GM20431 (cell line): ENCODE data around the gene PTPRN2.
"Not testable (repeated sequence)": the region's sequence is repeated elsewhere in the genome, so short reads cannot be mapped to it uniquely, and the experiment has no call there.

ENCODE experiments used
- in situ Hi-C: fragments of 300-500 bp; cut with MseI, MboI; formaldehyde crosslinking; loops from one replicate; pipeline ENCODE4 v1.15.0; 2020; ENCODE audit warnings: low sequenced_read_pairs; ENCODE audit not compliant: unreplicated experiment

PTPRN2 gene

DNA sequence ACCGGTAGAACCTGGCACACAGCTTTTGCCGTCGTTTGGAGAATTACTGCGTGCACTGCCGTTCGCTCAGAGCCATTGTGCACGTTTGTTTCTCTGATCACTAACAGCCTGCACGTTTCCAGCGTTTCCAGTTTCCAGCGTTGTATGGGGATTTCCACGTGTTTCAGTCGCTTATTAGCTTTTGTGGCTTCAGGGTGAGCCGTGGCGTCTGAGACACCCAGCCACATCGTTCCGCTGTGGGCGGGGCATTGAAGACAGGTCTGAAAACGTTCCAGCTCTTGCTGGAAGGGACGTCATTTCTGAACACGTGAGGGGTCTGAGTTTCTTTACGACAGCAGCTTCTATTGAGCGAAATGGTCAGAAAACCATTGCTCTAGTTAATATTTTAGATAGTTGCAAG, 1086.0 kb downstream of the PTPRN2 start:
- in situ Hi-C loops: no loop called here

DNA sequence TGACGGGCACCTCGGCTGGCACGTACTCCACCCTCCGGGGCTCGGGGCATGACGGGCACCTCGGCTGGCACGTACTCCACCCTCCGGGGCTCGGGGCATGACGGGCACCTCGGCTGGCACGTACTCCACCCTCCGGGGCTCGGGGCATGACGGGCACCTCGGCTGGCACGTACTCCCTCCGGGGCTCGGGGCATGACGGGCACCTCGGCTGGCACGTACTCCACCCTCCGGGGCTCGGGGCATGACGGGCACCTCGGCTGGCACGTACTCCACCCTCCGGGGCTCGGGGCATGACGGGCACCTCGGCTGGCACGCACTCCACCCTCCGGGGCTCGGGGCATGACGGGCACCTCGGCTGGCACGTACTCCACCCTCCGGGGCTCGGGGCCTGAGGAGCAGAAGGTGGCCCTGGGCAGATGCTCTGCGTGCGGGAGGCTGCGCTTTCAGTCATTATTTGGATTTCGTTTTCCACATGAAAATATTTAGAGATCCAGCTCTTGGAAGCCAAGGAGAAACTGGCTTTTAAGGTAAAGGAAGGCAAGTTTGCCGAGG, 1086.6 kb downstream of the PTPRN2 start:
- in situ Hi-C loops: not testable (repeated sequence)

GRCh38 chr7:157500171-157500960, 1087.3 kb downstream of the PTPRN2 start:
- in situ Hi-C loops: no loop called here

- in situ Hi-C loops: no loop called here
Measured at GRCh38 chr7:157499835-157500153, 1087.8 kb downstream of the PTPRN2 start.

GRCh38 chr7:157499121-157499834, 1088.3 kb downstream of the PTPRN2 start:
- in situ Hi-C loops: no loop called here

DNA sequence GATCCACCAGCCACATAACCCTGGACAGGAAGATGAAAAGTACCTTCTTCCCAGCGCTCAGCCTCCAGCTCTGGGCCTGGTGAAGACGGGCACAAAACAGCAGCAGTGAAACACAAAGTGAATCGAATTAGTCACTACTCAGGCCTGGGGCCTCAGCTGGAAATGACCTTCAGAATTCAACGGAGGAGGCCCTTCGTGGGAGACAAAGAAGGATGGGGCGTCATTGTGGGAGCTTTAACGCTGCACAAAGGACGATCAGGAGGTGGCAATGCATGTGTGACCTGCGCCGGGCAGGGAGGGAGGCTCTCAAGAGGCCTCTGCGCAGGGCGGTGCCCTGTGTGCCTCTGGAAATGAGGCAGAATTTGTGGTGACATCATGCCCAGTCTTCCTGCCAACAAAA, 1089.0 kb downstream of the PTPRN2 start:
- in situ Hi-C loops: no loop called here

DNA sequence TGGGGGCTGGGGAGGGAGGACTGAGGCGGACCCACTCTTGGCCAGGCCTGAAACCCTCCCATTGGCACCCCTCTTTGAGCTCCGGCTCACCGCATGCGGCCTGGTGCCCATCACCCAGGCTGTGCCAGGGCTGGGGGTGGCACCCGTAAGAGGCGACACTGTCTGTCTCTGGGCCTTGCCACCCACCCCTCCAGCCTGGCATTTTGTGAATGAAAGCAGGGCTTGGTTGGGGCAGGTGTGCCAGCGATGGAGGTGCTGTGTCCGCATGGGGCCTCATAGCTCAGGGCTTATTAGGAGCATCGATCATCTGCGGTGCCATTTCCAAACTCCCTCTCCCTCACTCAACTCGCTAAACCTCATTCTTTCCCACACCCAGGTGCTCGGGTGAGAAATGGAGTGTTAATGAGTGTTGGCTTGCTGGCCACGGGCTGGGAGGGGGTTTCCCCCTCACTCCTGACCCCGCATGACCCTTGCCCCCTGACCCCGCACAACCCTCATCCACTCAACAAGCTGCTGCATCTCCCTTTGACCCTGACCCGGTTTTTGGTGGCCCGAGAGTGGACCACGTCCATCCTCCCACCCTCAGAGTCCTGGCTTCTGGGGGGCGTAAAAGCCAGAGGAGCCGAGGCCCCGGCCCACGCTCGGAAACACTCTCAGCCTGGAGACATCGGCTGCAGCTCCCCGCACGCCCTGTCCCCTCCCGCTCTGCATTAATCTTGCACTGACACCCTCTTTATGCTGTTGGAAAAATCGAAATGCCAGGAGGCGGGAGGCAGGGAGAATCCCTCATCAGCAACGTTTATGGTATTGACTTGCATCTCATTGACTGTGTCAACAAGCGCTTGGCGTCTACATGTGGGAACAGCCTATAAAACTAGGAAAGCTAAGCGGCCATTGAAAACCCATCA, 1089.6 kb downstream of the PTPRN2 start:
- in situ Hi-C loops: no loop called here

DNA sequence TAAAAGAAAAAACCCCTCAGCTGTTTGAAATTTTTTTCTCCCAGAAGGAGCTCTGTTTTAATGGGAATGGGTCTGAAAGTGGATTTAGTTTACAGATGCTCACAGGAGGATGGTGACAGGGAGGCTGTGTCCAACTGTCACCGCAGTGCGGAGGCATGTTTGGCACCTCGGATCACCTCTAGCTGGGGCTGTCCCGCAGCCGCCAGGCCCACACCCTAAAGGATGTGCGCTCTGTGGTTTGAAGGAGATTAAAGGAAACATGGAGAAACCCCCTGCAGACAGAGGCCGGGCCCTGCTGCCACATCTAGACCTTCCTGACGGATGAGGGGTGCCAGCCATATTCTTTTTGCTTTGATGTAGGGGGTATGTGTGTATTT, 1090.3 kb downstream of the PTPRN2 start:
- in situ Hi-C loops: no loop called here

- in situ Hi-C loops: no loop called here
Measured at GRCh38 chr7:157496416-157497275, 1091.0 kb downstream of the PTPRN2 start.

DNA sequence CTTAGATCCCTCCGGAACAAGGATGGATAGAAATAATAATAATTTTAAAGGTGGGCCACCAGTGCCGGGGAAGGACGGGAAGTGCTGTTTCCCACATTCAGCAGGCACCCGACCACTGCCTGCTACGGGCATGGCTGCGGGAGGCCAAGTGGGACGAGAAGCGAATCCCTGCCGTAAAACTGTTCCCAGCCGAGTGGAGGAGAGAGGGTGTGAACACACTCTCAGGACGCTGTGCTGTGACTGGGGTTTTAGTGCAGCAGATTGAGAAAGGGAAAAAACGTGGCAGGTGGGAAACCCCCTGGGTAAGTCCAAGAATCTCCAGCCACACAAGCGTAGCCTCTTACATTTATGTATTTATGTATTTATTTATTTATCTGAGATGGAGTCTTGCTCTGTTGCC, 1092.0 kb downstream of the PTPRN2 start:
- in situ Hi-C loops: no loop called here

DNA sequence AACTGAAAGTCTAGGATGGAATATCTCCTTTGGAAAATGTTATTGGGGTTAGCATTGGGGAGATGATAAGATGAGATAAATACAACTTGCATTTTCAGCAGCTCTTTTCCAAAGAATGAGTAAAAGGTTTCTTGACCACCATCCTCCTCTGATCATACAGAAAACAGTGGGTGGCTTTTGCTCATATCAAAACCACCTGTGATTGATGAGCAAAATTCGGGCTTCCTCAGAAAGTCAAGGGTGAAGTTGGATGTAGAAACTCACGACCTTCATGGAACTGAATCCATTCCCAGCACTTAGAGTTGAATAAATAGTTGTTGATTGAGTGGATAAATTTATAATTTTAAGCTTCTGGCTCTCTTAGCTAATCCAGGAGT, 1092.5 kb downstream of the PTPRN2 start:
- in situ Hi-C loops: no loop called here

- in situ Hi-C loops: no loop called here
Measured at GRCh38 chr7:157494506-157495176, 1093.0 kb downstream of the PTPRN2 start.

DNA sequence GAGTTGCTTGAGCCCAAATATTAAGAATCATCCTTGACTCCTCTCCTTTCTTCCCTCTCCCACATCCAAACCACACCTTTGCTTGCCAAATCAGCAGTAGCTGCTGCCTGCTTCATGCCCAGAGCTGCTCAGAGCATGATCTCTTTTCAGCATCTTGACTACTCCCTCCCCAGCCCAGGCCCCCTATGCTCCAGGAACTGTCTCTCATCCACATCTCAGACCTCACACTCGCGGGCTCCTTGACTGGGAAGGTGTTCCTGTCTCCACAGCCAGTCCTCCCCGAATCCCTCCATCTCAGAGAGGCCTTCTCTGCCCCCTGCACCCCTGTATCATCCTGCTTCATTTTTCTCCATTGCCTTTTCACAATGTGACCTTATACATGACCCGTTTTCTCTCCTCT, 1093.8 kb downstream of the PTPRN2 start:
- in situ Hi-C loops: no loop called here

DNA sequence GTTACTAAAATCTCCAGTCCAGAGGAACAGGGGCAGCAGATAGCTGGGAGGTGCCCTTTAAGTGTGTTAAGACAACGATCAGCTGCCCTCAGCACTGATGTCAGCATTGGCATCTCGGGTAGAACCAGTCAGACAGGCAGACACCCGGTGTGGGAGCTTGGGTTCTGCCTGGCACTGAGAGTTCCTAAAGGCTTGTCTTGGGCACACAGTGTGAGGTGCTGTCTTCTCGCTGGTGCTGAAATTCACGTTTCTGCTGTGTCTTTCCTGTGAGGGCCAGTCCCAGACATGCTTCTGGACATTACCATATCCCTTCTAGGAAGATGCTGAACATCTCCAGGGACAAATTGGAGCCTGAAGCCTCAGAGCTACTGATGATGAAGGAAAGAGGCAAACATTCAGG, 1094.6 kb downstream of the PTPRN2 start:
- in situ Hi-C loops: no loop called here

GRCh38 chr7:157490465-157490912, 1097.1 kb downstream of the PTPRN2 start:
- in situ Hi-C loops: no loop called here

- in situ Hi-C loops: not testable (repeated sequence)
Measured at GRCh38 chr7:157489870-157490269, 1097.8 kb downstream of the PTPRN2 start.
